Keratinocyte (primary cell): ENCODE data around the gene CRKL. TPM values are rescaled to one million over a fixed set of nuclear protein-coding genes. Genes with fewer than 3 reads are reported as not detected.
A peak's percentile ranks its signal among the peaks of the same experiment; 100 is the strongest.

ENCODE experiments used
- DNase-seq: peaks from one replicate; pipeline ENCODE4 v3.0.0-alpha.2; 2011; ENCODE audit warnings: low read depth, missing footprints, low spot score
- FAIRE-seq: peaks from 2 replicates; lab custom pipeline; 2011; peaks lifted over from hg19 to GRCh38; lab: Jason Lieb, UNC
- H2AFZ ChIP-seq: 2 replicates; pipeline ENCODE4 v1.6.0; 2012; ENCODE audit warnings: low read length, control low read depth, inconsistent platforms; ENCODE audit not compliant: control insufficient read depth
- H3K27ac ChIP-seq: 2 replicates; pipeline ENCODE4 v1.5.1; 2011; ENCODE audit warnings: low read length; ENCODE audit not compliant: control insufficient read depth, insufficient read depth
- H3K27me3 ChIP-seq: 3 replicates; pipeline ENCODE4 v1.6.0; 2011; ENCODE audit warnings: low read length; ENCODE audit not compliant: control insufficient read depth, insufficient read depth; ENCODE audit errors: extremely low read depth
- H3K36me3 ChIP-seq, 2 experiments: 2 replicates in 1 of 2; 3 replicates in 1 of 2; pipeline ENCODE4 v1.5.1; 2011; ENCODE audit warnings: low read length in 2 of 2, mild to moderate bottlenecking in 1 of 2; ENCODE audit not compliant: control insufficient read depth in 2 of 2, insufficient read depth in 2 of 2; ENCODE audit errors: extremely low read depth in 1 of 2
- H3K4me1 ChIP-seq: 3 replicates; pipeline ENCODE4 v1.5.1; 2011; ENCODE audit warnings: low read length; ENCODE audit not compliant: control insufficient read depth, insufficient read depth; ENCODE audit errors: extremely low read depth
- H3K4me2 ChIP-seq: 3 replicates; pipeline ENCODE4 v1.6.0; 2011; ENCODE audit warnings: low read depth, low read length; ENCODE audit not compliant: control insufficient read depth, insufficient read depth; ENCODE audit errors: extremely low read depth
- H3K4me3 ChIP-seq, 3 experiments: fragments of 200-600 bp in 1 of 3; sonication (generic) in 1 of 3; 2 replicates in 2 of 3; 3 replicates in 1 of 3; pipeline ENCODE4 v1.5.1; 2011 to 2016; ENCODE audit warnings: low read length in 3 of 3, mild to moderate bottlenecking in 3 of 3, control low read depth in 2 of 3, inconsistent platforms in 1 of 3, low read depth in 1 of 3, mixed read lengths in 1 of 3, mixed run types in 1 of 3, moderate library complexity in 1 of 3; ENCODE audit not compliant: control insufficient read depth in 2 of 3, insufficient read depth in 2 of 3; ENCODE audit errors: extremely low read depth in 1 of 3
- H3K79me2 ChIP-seq: 2 replicates; pipeline ENCODE4 v1.6.0; 2012; ENCODE audit warnings: low read length; ENCODE audit not compliant: control insufficient read depth, insufficient read depth
- H3K9ac ChIP-seq: 3 replicates; pipeline ENCODE4 v1.6.0; 2011; ENCODE audit warnings: low read length; ENCODE audit not compliant: control insufficient read depth, insufficient read depth; ENCODE audit errors: extremely low read depth
- H3K9me1 ChIP-seq: 3 replicates; pipeline ENCODE4 v1.6.0; 2011; ENCODE audit warnings: low read length; ENCODE audit not compliant: control insufficient read depth, insufficient read depth; ENCODE audit errors: extremely low read depth
- H3K9me3 ChIP-seq: 2 replicates; pipeline ENCODE4 v1.5.1; 2012; ENCODE audit warnings: low read depth, low read length; ENCODE audit not compliant: control insufficient read depth
- H4K20me1 ChIP-seq: 3 replicates; pipeline ENCODE4 v1.6.0; 2011; ENCODE audit warnings: low read length; ENCODE audit not compliant: control insufficient read depth, insufficient read depth; ENCODE audit errors: extremely low read depth
- EZH2 ChIP-seq: IDR thresholded peaks from one replicate; pipeline ENCODE4 v1.6.1; 2012; ENCODE audit warnings: inconsistent platforms, mild to moderate bottlenecking, low read length, moderate library complexity
- dilution Hi-C: fragments of 300-500 bp; cut with MboI; formaldehyde crosslinking; loops from one replicate; pipeline ENCODE4 v1.7.0; 2020; ENCODE audit warnings: low sequenced_read_pairs; ENCODE audit not compliant: extremely low pct_ligation_motif_present
- polyA plus RNA-seq, 5 experiments: library from polyadenylated mRNA; depleted of rRNA in 3 of 5; stranded (reverse) in 3 of 5; stranded (forward) in 1 of 5; unstranded in 1 of 5; fragments of >200 nt; gene quantifications; 1 replicate in 1 of 5; 2 replicates in 3 of 5; 3 replicates in 1 of 5; pipeline versions ENCODE4 v1.2.1 to v1.2.3, GENCODE V29; 2011 to 2012; ENCODE audit warnings: missing spikeins in 2 of 5, low read depth in 1 of 5, low replicate concordance in 1 of 5
- TF ChIP-seq, protein P1 (sequence below), 3 experiments: IDR thresholded peaks in 1 of 3; conservative IDR thresholded peaks in 1 of 3; optimal IDR thresholded peaks in 1 of 3; 2 replicates in 2 of 3; 3 replicates in 1 of 3; pipeline versions ENCODE3 to v1.5.1; 2011; ENCODE audit warnings: low read length in 3 of 3, mild to moderate bottlenecking in 3 of 3, moderate library complexity in 2 of 3, control low read depth in 1 of 3, inconsistent platforms in 1 of 3; ENCODE audit not compliant: insufficient read depth in 2 of 3; ENCODE audit errors: extremely low read depth in 1 of 3

Gene CRKL
- polyA plus RNA-seq, 1 donor (not counting 4 experiments of a cell fraction or from before 2014, with no cell fraction given) = 32.1 TPM

DNA sequence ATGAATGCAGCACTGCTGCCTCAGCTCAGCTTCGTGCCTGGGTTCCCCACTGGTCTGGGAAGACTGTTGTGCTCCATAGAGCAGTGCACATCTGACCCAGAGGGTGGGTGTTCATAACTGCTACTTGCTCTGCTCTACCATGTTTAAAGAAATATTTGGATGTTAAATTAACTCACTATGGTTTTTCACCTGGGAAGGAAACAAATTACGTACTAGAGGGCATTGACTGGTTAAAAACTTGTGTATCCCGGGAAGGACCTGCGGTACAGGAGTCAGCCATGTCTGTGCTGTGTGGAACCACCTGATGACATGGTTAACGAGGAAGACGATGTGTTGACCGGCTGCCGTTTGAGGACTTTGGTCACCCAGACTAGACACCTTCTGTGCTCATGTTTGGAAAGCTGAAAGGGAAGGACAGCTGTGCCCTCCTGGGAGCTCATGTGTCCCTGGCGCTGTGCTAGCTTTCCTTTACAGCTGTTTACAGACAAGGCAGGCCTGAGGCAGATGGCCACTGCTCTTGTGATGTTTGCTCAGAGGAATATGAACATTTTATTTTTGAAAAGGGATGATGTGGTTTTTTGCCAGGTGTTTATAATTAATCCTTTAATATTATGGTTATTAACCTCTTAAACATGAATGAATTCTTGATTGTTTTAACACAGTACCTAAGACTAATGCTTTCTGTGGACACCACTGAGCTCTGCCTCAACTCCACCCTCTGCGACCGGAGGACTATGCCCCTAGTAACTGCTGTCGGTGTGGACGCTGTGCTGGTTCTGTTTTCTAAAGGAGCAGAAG, 35.5 kb downstream of the CRKL start:
- DNase-seq = no peak
- peaks cover 50% of the 10 kb centered on the region for H3K79me2 ChIP-seq

DNA sequence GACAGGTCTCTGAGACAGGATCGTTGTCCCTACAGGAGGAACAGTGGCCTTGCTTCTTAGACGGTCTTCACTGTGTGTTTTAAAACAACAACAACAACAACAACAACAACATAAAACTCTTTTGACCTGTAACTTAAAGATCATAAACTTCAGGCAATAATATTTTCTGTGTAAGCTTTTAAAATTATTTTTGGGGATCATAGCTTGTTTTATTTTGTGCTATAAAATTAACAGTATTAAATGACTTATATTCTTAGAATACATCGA, 36.1 kb downstream of the CRKL start:
- H3K79me2 ChIP-seq = peaks cover 45% of the 10 kb centered on the region

More for the DNA sequence above, 35.5 kb downstream of the CRKL start:
- Histone ChIP-seq H3K9ac (peak overlapping the region; percentile 15), H3K9me1 (no peaks in the 10 kb centered on the region), H3K4me2 (no peak overlapping the region), H4K20me1 (no peaks in the 10 kb centered on the region), H3K36me3 (peaks cover 7 to 39% of the 10 kb centered on the region in 2 experiments), H3K4me3 (no peak overlapping the region), H3K9me3 (no peaks in the 10 kb centered on the region), H3K27ac (peak overlapping the region; percentile 88), H3K4me1 (peaks cover 56% of the 10 kb centered on the region), H2AFZ (no peak overlapping the region), H3K27me3 (no peaks in the 10 kb centered on the region)
- FAIRE-seq = no peak
- dilution Hi-C loops = no loop called here
- TF ChIP-seq, protein P1, sequence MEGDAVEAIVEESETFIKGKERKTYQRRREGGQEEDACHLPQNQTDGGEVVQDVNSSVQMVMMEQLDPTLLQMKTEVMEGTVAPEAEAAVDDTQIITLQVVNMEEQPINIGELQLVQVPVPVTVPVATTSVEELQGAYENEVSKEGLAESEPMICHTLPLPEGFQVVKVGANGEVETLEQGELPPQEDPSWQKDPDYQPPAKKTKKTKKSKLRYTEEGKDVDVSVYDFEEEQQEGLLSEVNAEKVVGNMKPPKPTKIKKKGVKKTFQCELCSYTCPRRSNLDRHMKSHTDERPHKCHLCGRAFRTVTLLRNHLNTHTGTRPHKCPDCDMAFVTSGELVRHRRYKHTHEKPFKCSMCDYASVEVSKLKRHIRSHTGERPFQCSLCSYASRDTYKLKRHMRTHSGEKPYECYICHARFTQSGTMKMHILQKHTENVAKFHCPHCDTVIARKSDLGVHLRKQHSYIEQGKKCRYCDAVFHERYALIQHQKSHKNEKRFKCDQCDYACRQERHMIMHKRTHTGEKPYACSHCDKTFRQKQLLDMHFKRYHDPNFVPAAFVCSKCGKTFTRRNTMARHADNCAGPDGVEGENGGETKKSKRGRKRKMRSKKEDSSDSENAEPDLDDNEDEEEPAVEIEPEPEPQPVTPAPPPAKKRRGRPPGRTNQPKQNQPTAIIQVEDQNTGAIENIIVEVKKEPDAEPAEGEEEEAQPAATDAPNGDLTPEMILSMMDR (optimal IDR thresholded peaks at IDR 0.05 in 1 of 3, IDR thresholded peaks at IDR 0.05 in 1 of 3, conservative IDR thresholded peaks at IDR 0.05 in 1 of 3; ENCODE audit: extremely low read depth in 1 of 3, insufficient read depth in 2 of 3, low read length in 3 of 3) = no peak
- no peak for TF ChIP-seq EZH2

More for the DNA sequence above, 36.1 kb downstream of the CRKL start:
- Histone ChIP-seq H4K20me1 (no peaks in the 10 kb centered on the region), H3K9ac (peak overlapping the region; percentile 60), H3K9me3 (no peaks in the 10 kb centered on the region), H3K4me2 (no peak overlapping the region), H3K27ac (peak overlapping the region; percentile 88), H2AFZ (no peak overlapping the region), H3K27me3 (no peaks in the 10 kb centered on the region), H3K9me1 (no peaks in the 10 kb centered on the region), H3K4me1 (peaks cover 56% of the 10 kb centered on the region), H3K36me3 (peaks cover 7 to 36% of the 10 kb centered on the region in 2 experiments), H3K4me3 (no peak overlapping the region)
- no peak for TF ChIP-seq EZH2
- TF ChIP-seq, protein P1 (optimal IDR thresholded peaks at IDR 0.05 in 1 of 3, IDR thresholded peaks at IDR 0.05 in 1 of 3, conservative IDR thresholded peaks at IDR 0.05 in 1 of 3; ENCODE audit: extremely low read depth in 1 of 3, insufficient read depth in 2 of 3, low read length in 3 of 3) = no peak
- no peak for DNase-seq
- dilution Hi-C loops = no loop called here
- FAIRE-seq = no peak
